ENCODE results near the gene FIP1L1.
"Not testable (repeated sequence)": the region's sequence is repeated elsewhere in the genome, so short reads cannot be mapped to it uniquely, and the experiment has no call there.

The FIP1L1 gene

GRCh38 chr4:53409479-53409878 lies 32.0 kb downstream of the FIP1L1 start:
- H3K27ac ChIP-seq (ENCODE audit: low read depth, low read length); H3K36me3 ChIP-seq (ENCODE audit: insufficient read depth, low read length); H3K4me1 ChIP-seq (ENCODE audit: insufficient read depth, low read length); H3K4me3 ChIP-seq (ENCODE audit: low read depth in 1 of 2, low read length in 2 of 2); H3K9ac ChIP-seq (ENCODE audit: low read length); H3K27me3 ChIP-seq (ENCODE audit: control insufficient read depth in 1 of 2, insufficient read depth in 2 of 2, low read length in 2 of 2); H3K9me3 ChIP-seq (ENCODE audit: low read length): not testable (repeated sequence)

GRCh38 chr4:53419208-53419607 lies 41.8 kb downstream of the FIP1L1 start:
- H3K9ac ChIP-seq (ENCODE audit: low read length) = no peak overlapping the region
- no peak overlapping the region for H3K4me3 ChIP-seq (ENCODE audit: low read depth in 1 of 2, low read length in 2 of 2)
- no peaks in the 10 kb centered on the region for H3K27me3 ChIP-seq (ENCODE audit: control insufficient read depth in 1 of 2, insufficient read depth in 2 of 2, low read length in 2 of 2)
- H3K27ac ChIP-seq (ENCODE audit: low read depth, low read length) = no peak overlapping the region
- no peaks in the 10 kb centered on the region for H3K4me1 ChIP-seq (ENCODE audit: insufficient read depth, low read length)
- H3K36me3 ChIP-seq (ENCODE audit: insufficient read depth, low read length) = peaks cover 4% of the 10 kb centered on the region
- no peaks in the 10 kb centered on the region for H3K9me3 ChIP-seq (ENCODE audit: low read length)

- Histone ChIP-seq H3K36me3 (ENCODE audit: insufficient read depth, low read length) (no peaks in the 10 kb centered on the region), H3K4me3 (ENCODE audit: low read depth in 1 of 2, low read length in 2 of 2) (no peak overlapping the region), H3K9me3 (ENCODE audit: low read length) (no peaks in the 10 kb centered on the region), H3K4me1 (ENCODE audit: insufficient read depth, low read length) (no peaks in the 10 kb centered on the region), H3K9ac (ENCODE audit: low read length) (no peak overlapping the region), H3K27ac (ENCODE audit: low read depth, low read length) (no peak overlapping the region), H3K27me3 (ENCODE audit: control insufficient read depth in 1 of 2, insufficient read depth in 2 of 2, low read length in 2 of 2) (no peaks in the 10 kb centered on the region)
Measured at GRCh38 chr4:53421791-53422190, 44.4 kb downstream of the FIP1L1 start.

- H3K27ac ChIP-seq (ENCODE audit: low read depth, low read length) = no peak overlapping the region
- H3K4me3 ChIP-seq (ENCODE audit: low read depth in 1 of 2, low read length in 2 of 2) = no peak overlapping the region
- no peaks in the 10 kb centered on the region for H3K27me3 ChIP-seq (ENCODE audit: control insufficient read depth in 1 of 2, insufficient read depth in 2 of 2, low read length in 2 of 2)
- H3K9ac ChIP-seq (ENCODE audit: low read length) = no peak overlapping the region
- no peaks in the 10 kb centered on the region for H3K4me1 ChIP-seq (ENCODE audit: insufficient read depth, low read length)
- no peaks in the 10 kb centered on the region for H3K9me3 ChIP-seq (ENCODE audit: low read length)
- H3K36me3 ChIP-seq (ENCODE audit: insufficient read depth, low read length) = no peaks in the 10 kb centered on the region
Measured at GRCh38 chr4:53422367-53422766, 44.9 kb downstream of the FIP1L1 start.

- no peak overlapping the region for H3K27ac ChIP-seq (ENCODE audit: low read depth, low read length)
- H3K9me3 ChIP-seq (ENCODE audit: low read length) = no peaks in the 10 kb centered on the region
- no peak overlapping the region for H3K9ac ChIP-seq (ENCODE audit: low read length)
- no peaks in the 10 kb centered on the region for H3K4me1 ChIP-seq (ENCODE audit: insufficient read depth, low read length)
- no peaks in the 10 kb centered on the region for H3K27me3 ChIP-seq (ENCODE audit: control insufficient read depth in 1 of 2, insufficient read depth in 2 of 2, low read length in 2 of 2)
- no peaks in the 10 kb centered on the region for H3K36me3 ChIP-seq (ENCODE audit: insufficient read depth, low read length)
- no peak overlapping the region for H3K4me3 ChIP-seq (ENCODE audit: low read depth in 1 of 2, low read length in 2 of 2)
Measured at GRCh38 chr4:53424280-53424679, 46.8 kb downstream of the FIP1L1 start.

- Histone ChIP-seq H3K4me1 (ENCODE audit: insufficient read depth, low read length) (no peaks in the 10 kb centered on the region), H3K36me3 (ENCODE audit: insufficient read depth, low read length) (peaks cover 11% of the 10 kb centered on the region), H3K27me3 (ENCODE audit: control insufficient read depth in 1 of 2, insufficient read depth in 2 of 2, low read length in 2 of 2) (no peaks in the 10 kb centered on the region), H3K9ac (ENCODE audit: low read length) (no peak overlapping the region), H3K27ac (ENCODE audit: low read depth, low read length) (no peak overlapping the region), H3K9me3 (ENCODE audit: low read length) (no peaks in the 10 kb centered on the region), H3K4me3 (ENCODE audit: low read depth in 1 of 2, low read length in 2 of 2) (no peak overlapping the region)
Measured at GRCh38 chr4:53427366-53427765, 49.9 kb downstream of the FIP1L1 start.

- Histone ChIP-seq H3K4me3 (ENCODE audit: low read depth in 1 of 2, low read length in 2 of 2) (no peak overlapping the region), H3K4me1 (ENCODE audit: insufficient read depth, low read length) (no peaks in the 10 kb centered on the region), H3K9me3 (ENCODE audit: low read length) (no peaks in the 10 kb centered on the region), H3K27me3 (ENCODE audit: control insufficient read depth in 1 of 2, insufficient read depth in 2 of 2, low read length in 2 of 2) (no peaks in the 10 kb centered on the region), H3K9ac (ENCODE audit: low read length) (no peak overlapping the region), H3K27ac (ENCODE audit: low read depth, low read length) (no peak overlapping the region), H3K36me3 (ENCODE audit: insufficient read depth, low read length) (peaks cover 11% of the 10 kb centered on the region)
Measured at GRCh38 chr4:53431052-53431451, 53.6 kb downstream of the FIP1L1 start.

- Histone ChIP-seq H3K9ac (ENCODE audit: low read length) (no peak overlapping the region), H3K4me1 (ENCODE audit: insufficient read depth, low read length) (no peaks in the 10 kb centered on the region), H3K36me3 (ENCODE audit: insufficient read depth, low read length) (peaks cover 11% of the 10 kb centered on the region), H3K4me3 (ENCODE audit: low read depth in 1 of 2, low read length in 2 of 2) (no peak overlapping the region), H3K9me3 (ENCODE audit: low read length) (no peaks in the 10 kb centered on the region), H3K27ac (ENCODE audit: low read depth, low read length) (no peak overlapping the region), H3K27me3 (ENCODE audit: control insufficient read depth in 1 of 2, insufficient read depth in 2 of 2, low read length in 2 of 2) (no peaks in the 10 kb centered on the region)
Measured at GRCh38 chr4:53432528-53433424, 55.3 kb downstream of the FIP1L1 start.

GRCh38 chr4:53436251-53436650 lies 58.8 kb downstream of the FIP1L1 start:
- Histone ChIP-seq H3K36me3 (ENCODE audit: insufficient read depth, low read length) (peaks cover 3% of the 10 kb centered on the region), H3K4me3 (ENCODE audit: low read depth in 1 of 2, low read length in 2 of 2) (no peak overlapping the region), H3K9ac (ENCODE audit: low read length) (no peak overlapping the region), H3K9me3 (ENCODE audit: low read length) (no peaks in the 10 kb centered on the region), H3K27me3 (ENCODE audit: control insufficient read depth in 1 of 2, insufficient read depth in 2 of 2, low read length in 2 of 2) (no peaks in the 10 kb centered on the region), H3K27ac (ENCODE audit: low read depth, low read length) (no peak overlapping the region), H3K4me1 (ENCODE audit: insufficient read depth, low read length) (no peaks in the 10 kb centered on the region)

GRCh38 chr4:53441564-53441963 lies 64.1 kb downstream of the FIP1L1 start:
- H3K9ac ChIP-seq (ENCODE audit: low read length) = no peak overlapping the region
- peaks cover 19% of the 10 kb centered on the region for H3K36me3 ChIP-seq (ENCODE audit: insufficient read depth, low read length)
- H3K27me3 ChIP-seq (ENCODE audit: control insufficient read depth in 1 of 2, insufficient read depth in 2 of 2, low read length in 2 of 2) = no peaks in the 10 kb centered on the region
- H3K9me3 ChIP-seq (ENCODE audit: low read length) = no peaks in the 10 kb centered on the region
- no peaks in the 10 kb centered on the region for H3K4me1 ChIP-seq (ENCODE audit: insufficient read depth, low read length)
- no peak overlapping the region for H3K4me3 ChIP-seq (ENCODE audit: low read depth in 1 of 2, low read length in 2 of 2)
- no peak overlapping the region for H3K27ac ChIP-seq (ENCODE audit: low read depth, low read length)

- H3K9ac ChIP-seq (ENCODE audit: low read length) = no peak overlapping the region
- no peaks in the 10 kb centered on the region for H3K9me3 ChIP-seq (ENCODE audit: low read length)
- H3K36me3 ChIP-seq (ENCODE audit: insufficient read depth, low read length) = peaks cover 16% of the 10 kb centered on the region
- no peaks in the 10 kb centered on the region for H3K4me1 ChIP-seq (ENCODE audit: insufficient read depth, low read length)
- H3K27me3 ChIP-seq (ENCODE audit: control insufficient read depth in 1 of 2, insufficient read depth in 2 of 2, low read length in 2 of 2) = no peaks in the 10 kb centered on the region
- H3K27ac ChIP-seq (ENCODE audit: low read depth, low read length) = no peak overlapping the region
- H3K4me3 ChIP-seq (ENCODE audit: low read depth in 1 of 2, low read length in 2 of 2) = no peak overlapping the region
Measured at GRCh38 chr4:53444954-53445353, 67.5 kb downstream of the FIP1L1 start.

- no peaks in the 10 kb centered on the region for H3K27me3 ChIP-seq (ENCODE audit: control insufficient read depth in 1 of 2, insufficient read depth in 2 of 2, low read length in 2 of 2)
- no peak overlapping the region for H3K9ac ChIP-seq (ENCODE audit: low read length)
- H3K4me3 ChIP-seq (ENCODE audit: low read depth in 1 of 2, low read length in 2 of 2) = no peak overlapping the region
- H3K36me3 ChIP-seq (ENCODE audit: insufficient read depth, low read length) = peaks cover 21% of the 10 kb centered on the region
- H3K27ac ChIP-seq (ENCODE audit: low read depth, low read length) = no peak overlapping the region
- H3K9me3 ChIP-seq (ENCODE audit: low read length) = no peaks in the 10 kb centered on the region
- no peaks in the 10 kb centered on the region for H3K4me1 ChIP-seq (ENCODE audit: insufficient read depth, low read length)
Measured at GRCh38 chr4:53450773-53451172, 73.3 kb downstream of the FIP1L1 start.

Measured in muscle layer of colon (tissue), 2 donors.